IPS-18a (cell line): ENCODE data around the gene ZNF223.
A peak's percentile ranks its signal among the peaks of the same experiment; 100 is the strongest.

Experiments
- H3K27ac ChIP-seq: one replicate; pipeline ENCODE4 v1.5.1; 2013; ENCODE audit warnings: low read length
- H3K27me3 ChIP-seq: one replicate; pipeline ENCODE4 v1.6.1; 2013; ENCODE audit warnings: mild to moderate bottlenecking, low read length; ENCODE audit not compliant: control insufficient read depth, insufficient read depth
- H3K36me3 ChIP-seq: one replicate; pipeline ENCODE4 v1.6.1; 2013; ENCODE audit warnings: low read depth, low read length; ENCODE audit not compliant: control insufficient read depth
- H3K4me1 ChIP-seq: one replicate; pipeline ENCODE4 v1.6.1; 2013; ENCODE audit warnings: low read depth, low read length; ENCODE audit not compliant: control insufficient read depth
- H3K4me3 ChIP-seq: one replicate; pipeline ENCODE4 v1.5.1; 2013; ENCODE audit warnings: low read length
- H3K9ac ChIP-seq: one replicate; pipeline ENCODE4 v1.6.1; 2013; ENCODE audit warnings: mild to moderate bottlenecking, low read length, moderate library complexity
- H3K9me3 ChIP-seq: one replicate; pipeline ENCODE4 v1.6.1; 2013; ENCODE audit warnings: low read depth, low read length; ENCODE audit not compliant: control insufficient read depth

Gene ZNF223

GRCh38 chr19:44072543-44073401 lies 20.9 kb downstream of the ZNF223 start:
- peaks cover 11% of the 10 kb centered on the region for H3K9me3 ChIP-seq
- H3K27me3 ChIP-seq: peaks cover 14% of the 10 kb centered on the region
- H3K9ac ChIP-seq: no peak overlapping the region
- no peaks in the 10 kb centered on the region for H3K36me3 ChIP-seq
- H3K27ac ChIP-seq: no peak overlapping the region
- peak overlapping the region; percentile 78 for H3K4me3 ChIP-seq
- H3K4me1 ChIP-seq: peaks cover 3% of the 10 kb centered on the region

DNA sequence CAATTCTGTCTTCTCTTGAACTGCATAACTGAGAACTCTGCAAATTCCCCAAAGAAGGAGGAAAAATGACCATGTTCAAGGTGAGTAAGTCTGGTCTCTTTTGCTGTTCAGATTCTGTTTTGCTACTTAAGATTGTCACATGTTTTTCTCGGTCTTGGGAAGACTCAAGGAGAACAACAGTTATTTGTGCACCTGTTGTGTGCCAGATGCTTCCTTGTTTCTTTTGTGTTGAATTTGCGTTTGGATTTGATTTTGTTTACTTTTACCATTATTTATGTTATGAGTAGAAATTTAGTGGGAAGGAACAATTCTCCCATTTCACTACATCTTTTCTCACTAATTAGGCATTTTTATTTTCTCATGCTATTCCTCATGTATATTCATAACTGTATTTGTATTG lies 24.5 kb downstream of the ZNF223 start:
- Histone ChIP-seq H3K27ac (no peak overlapping the region), H3K4me1 (peaks cover 3% of the 10 kb centered on the region), H3K9ac (no peak overlapping the region), H3K4me3 (no peak overlapping the region), H3K27me3 (peaks cover 14% of the 10 kb centered on the region), H3K36me3 (no peaks in the 10 kb centered on the region), H3K9me3 (no peaks in the 10 kb centered on the region)

DNA sequence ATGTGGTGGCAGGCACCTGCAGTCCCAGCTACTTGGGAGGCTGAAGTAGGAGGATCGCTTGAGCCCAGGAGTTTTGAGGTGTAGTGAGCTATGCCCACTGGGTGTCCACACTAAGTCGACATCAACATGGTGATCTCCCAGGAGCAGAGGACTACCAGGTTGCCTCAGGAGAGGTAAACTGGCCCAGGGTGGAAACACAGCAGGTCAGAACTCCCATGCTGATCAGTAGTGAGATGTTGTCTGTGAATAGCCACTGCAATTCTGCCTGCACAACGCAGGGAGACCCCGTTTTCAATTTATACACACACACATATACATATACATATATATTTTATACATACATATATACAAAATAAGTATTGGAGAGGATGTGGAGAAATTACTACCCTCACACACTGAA lies 40.3 kb downstream of the ZNF223 start:
- Histone ChIP-seq H3K4me1 (no peaks in the 10 kb centered on the region), H3K27ac (no peak overlapping the region), H3K4me3 (no peak overlapping the region), H3K27me3 (no peaks in the 10 kb centered on the region), H3K9me3 (no peaks in the 10 kb centered on the region), H3K9ac (no peak overlapping the region), H3K36me3 (no peaks in the 10 kb centered on the region)

DNA sequence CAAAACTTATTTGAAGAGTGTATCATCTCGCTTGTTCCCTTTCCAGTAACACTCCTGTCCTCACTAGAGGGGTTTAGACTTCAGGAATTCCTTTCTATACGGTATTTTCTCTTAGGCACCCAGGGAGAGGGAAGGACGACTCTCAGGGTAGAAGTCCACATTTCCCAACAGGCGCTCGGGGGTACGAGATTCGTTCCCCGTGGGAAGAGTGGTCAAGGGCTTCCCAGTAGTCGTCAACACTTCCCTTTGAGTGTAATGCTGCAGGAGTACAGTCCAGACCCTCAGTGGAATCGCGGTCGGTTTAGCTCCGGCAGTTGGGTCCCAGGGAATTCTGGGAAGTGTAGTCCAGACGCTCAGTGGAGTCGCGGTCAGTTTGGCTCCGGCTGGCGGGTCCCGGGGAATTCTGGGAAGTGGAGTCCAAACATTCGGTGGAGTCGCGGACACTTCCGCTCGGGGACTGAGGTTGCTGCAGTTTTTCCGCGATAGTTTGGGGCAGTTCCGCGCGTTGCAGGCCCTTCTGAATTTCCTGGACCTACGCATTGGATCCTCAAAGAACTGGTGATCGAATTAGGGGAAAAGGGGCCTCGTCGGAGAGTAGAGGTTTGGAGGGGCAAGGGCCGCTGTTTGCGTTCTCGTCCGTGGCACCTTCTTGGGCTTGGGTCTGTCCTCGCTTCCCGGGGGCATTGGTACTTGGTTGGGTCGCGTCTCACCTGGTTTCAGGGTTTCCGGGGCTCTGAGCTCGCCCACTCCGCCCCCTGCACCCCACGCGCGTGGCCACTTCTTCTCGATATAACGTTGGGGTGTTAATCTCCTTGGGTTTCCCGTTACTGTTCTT lies 42.3 kb downstream of the ZNF223 start, which contains the start of gene ZNF224:
ZNF224 (plus strand) TSS at position 431 of the 835 bp plus-strand sequence. CDS start 3,513 bp downstream, outside the sequence.
- Histone ChIP-seq H3K4me1 (no peaks in the 10 kb centered on the region), H3K27ac (no peak within 1 kb of the TSS), H3K9me3 (no peaks in the 10 kb centered on the region), H3K9ac (peak within 1 kb of the TSS; percentile 42), H3K36me3 (no peaks in the 10 kb centered on the region), H3K27me3 (no peaks in the 10 kb centered on the region), H3K4me3 (peak within 1 kb of the TSS; percentile 79)

- no peak overlapping the region for H3K9ac ChIP-seq
- no peak overlapping the region for H3K4me3 ChIP-seq
- no peak overlapping the region for H3K27ac ChIP-seq
- H3K27me3 ChIP-seq: no peaks in the 10 kb centered on the region
- no peaks in the 10 kb centered on the region for H3K4me1 ChIP-seq
- peaks cover 24% of the 10 kb centered on the region for H3K36me3 ChIP-seq
- H3K9me3 ChIP-seq: peaks cover 20% of the 10 kb centered on the region
Measured at GRCh38 chr19:44107751-44108150, 55.9 kb downstream of the ZNF223 start.

DNA sequence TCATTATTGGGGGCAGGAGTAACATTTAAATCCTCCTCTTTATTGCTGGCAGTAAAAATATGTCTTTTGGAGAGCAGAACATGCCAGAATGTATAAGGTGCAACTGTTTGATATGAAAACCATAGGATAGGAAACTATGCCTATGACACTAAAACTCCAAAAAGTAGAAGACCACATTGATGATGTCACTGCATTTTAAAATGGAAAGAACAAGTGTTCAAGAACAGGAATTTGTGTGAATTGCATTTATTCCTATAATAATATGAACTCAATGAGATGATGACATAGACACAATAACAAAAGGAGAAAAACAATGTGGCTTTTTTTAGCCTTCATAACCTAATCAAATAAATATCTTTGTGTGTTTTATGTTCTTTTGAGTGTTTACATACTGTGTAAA lies 57.6 kb downstream of the ZNF223 start:
- H3K27me3 ChIP-seq: no peaks in the 10 kb centered on the region
- H3K36me3 ChIP-seq: peaks cover 14% of the 10 kb centered on the region

GRCh38 chr19:44111910-44112463 lies 60.2 kb downstream of the ZNF223 start:
- H3K4me1 ChIP-seq: no peaks in the 10 kb centered on the region
- peaks cover 8% of the 10 kb centered on the region for H3K36me3 ChIP-seq
- no peaks in the 10 kb centered on the region for H3K27me3 ChIP-seq
- peak overlapping the region; percentile 93 for H3K4me3 ChIP-seq
- no peak overlapping the region for H3K27ac ChIP-seq
- peak overlapping the region; percentile 92 for H3K9ac ChIP-seq
- H3K9me3 ChIP-seq: peaks cover 9% of the 10 kb centered on the region

More for the DNA sequence above, 57.6 kb downstream of the ZNF223 start:
- Histone ChIP-seq H3K9me3 (peaks cover 20% of the 10 kb centered on the region), H3K4me3 (no peak overlapping the region), H3K9ac (no peak overlapping the region), H3K4me1 (no peaks in the 10 kb centered on the region), H3K27ac (no peak overlapping the region)

DNA sequence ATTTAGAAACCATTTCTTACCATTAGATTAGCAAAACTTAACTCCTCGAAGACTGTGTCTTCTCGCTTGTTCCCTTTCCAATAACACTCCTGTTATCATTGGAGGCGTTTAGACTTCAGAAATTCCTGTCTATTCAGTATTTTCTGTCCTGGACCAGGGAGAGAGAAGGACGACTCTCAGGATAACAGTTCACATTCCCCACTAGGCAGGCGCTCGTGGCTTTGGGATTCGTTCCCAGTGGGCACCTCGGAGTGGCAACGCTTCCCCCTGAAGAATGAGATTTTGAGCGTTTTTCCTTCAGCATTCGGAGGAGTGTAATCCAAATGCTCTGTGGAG lies 60.9 kb downstream of the ZNF223 start:
- Histone ChIP-seq H3K27ac (peak overlapping the region; percentile 61), H3K27me3 (no peaks in the 10 kb centered on the region), H3K4me1 (no peaks in the 10 kb centered on the region), H3K4me3 (peak overlapping the region; percentile 93), H3K9me3 (peaks cover 1% of the 10 kb centered on the region), H3K36me3 (peaks cover 8% of the 10 kb centered on the region), H3K9ac (peak overlapping the region; percentile 92)

GRCh38 chr19:44113138-44113783 lies 61.4 kb downstream of the ZNF223 start, which contains the start of gene ZNF225:
Gene ZNF225 (plus strand): TSS chr19:44113399. CDS start chr19:44115828, 2,429 bp downstream.
- H3K27ac ChIP-seq: peak within 1 kb of the TSS; percentile 61
- H3K36me3 ChIP-seq: peaks cover 8% of the 10 kb centered on the region
- H3K9ac ChIP-seq: peak within 1 kb of the TSS; percentile 92

DNA sequence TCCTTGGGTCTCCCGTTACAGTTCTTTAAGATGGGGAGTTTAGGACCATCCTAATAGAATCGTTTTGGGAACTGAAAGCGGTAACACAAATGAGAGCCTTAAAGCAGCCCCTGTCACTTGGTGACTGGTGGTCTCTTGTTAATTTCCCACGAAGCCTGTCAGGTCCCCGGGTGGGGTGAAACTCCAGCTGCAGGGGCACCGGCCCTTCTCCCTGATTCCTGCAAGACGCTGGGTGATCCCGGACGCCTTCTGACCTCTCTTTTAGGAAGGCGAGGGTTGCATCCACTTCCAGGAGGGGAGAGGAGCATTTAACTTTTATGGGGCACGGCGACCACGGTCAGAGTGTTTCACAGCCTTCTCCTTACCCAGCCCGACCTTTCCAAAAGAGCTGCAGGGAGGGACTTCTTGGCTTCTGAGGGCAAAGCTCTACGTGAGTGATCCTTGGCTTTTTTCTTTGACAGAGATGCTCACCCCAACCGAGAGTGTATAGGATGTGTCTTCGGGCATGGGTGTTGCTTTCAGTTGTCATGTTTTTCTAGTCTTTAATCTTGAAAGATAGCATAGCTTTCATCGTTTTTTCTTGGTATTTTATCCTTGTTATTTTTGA lies 62.1 kb downstream of the ZNF223 start:
- Histone ChIP-seq H3K4me3 (peak overlapping the region; percentile 93), H3K36me3 (peaks cover 12% of the 10 kb centered on the region), H3K9ac (peak overlapping the region; percentile 65), H3K9me3 (no peaks in the 10 kb centered on the region), H3K27me3 (no peaks in the 10 kb centered on the region), H3K27ac (no peak overlapping the region), H3K4me1 (no peaks in the 10 kb centered on the region)

More at GRCh38 chr19:44113138-44113783, 61.4 kb downstream of the ZNF223 start, which contains the start of gene ZNF225:
- Histone ChIP-seq H3K27me3 (no peaks in the 10 kb centered on the region), H3K4me1 (no peaks in the 10 kb centered on the region), H3K9me3 (no peaks in the 10 kb centered on the region), H3K4me3 (peak within 1 kb of the TSS; percentile 93)
